Keratinocyte (primary cell): ENCODE measurements around the gene ZFAND5. TPM values are rescaled to one million over a fixed set of nuclear protein-coding genes. Genes with fewer than 3 reads are reported as not detected.

Experiments used
- DNase-seq: peaks from one replicate; pipeline ENCODE4 v3.0.0-alpha.2; 2011; ENCODE audit warnings: low read depth, missing footprints, low spot score
- FAIRE-seq: peaks from 2 replicates; lab custom pipeline; 2011; peaks lifted over from hg19 to GRCh38; lab: Jason Lieb, UNC
- H2AFZ ChIP-seq: 2 replicates; pipeline ENCODE4 v1.6.0; 2012; ENCODE audit warnings: low read length, control low read depth, inconsistent platforms; ENCODE audit not compliant: control insufficient read depth
- H3K27ac ChIP-seq: 2 replicates; pipeline ENCODE4 v1.5.1; 2011; ENCODE audit warnings: low read length; ENCODE audit not compliant: control insufficient read depth, insufficient read depth
- H3K27me3 ChIP-seq: 3 replicates; pipeline ENCODE4 v1.6.0; 2011; ENCODE audit warnings: low read length; ENCODE audit not compliant: control insufficient read depth, insufficient read depth; ENCODE audit errors: extremely low read depth
- H3K36me3 ChIP-seq, 2 experiments: 2 replicates in 1 of 2; 3 replicates in 1 of 2; pipeline ENCODE4 v1.5.1; 2011; ENCODE audit warnings: low read length in 2 of 2, mild to moderate bottlenecking in 1 of 2; ENCODE audit not compliant: control insufficient read depth in 2 of 2, insufficient read depth in 2 of 2; ENCODE audit errors: extremely low read depth in 1 of 2
- H3K4me1 ChIP-seq: 3 replicates; pipeline ENCODE4 v1.5.1; 2011; ENCODE audit warnings: low read length; ENCODE audit not compliant: control insufficient read depth, insufficient read depth; ENCODE audit errors: extremely low read depth
- H3K4me2 ChIP-seq: 3 replicates; pipeline ENCODE4 v1.6.0; 2011; ENCODE audit warnings: low read depth, low read length; ENCODE audit not compliant: control insufficient read depth, insufficient read depth; ENCODE audit errors: extremely low read depth
- H3K4me3 ChIP-seq, 3 experiments: fragments of 200-600 bp in 1 of 3; sonication (generic) in 1 of 3; 2 replicates in 2 of 3; 3 replicates in 1 of 3; pipeline ENCODE4 v1.5.1; 2011 to 2016; ENCODE audit warnings: low read length in 3 of 3, mild to moderate bottlenecking in 3 of 3, control low read depth in 2 of 3, inconsistent platforms in 1 of 3, low read depth in 1 of 3, mixed read lengths in 1 of 3, mixed run types in 1 of 3, moderate library complexity in 1 of 3; ENCODE audit not compliant: control insufficient read depth in 2 of 3, insufficient read depth in 2 of 3; ENCODE audit errors: extremely low read depth in 1 of 3
- H3K79me2 ChIP-seq: 2 replicates; pipeline ENCODE4 v1.6.0; 2012; ENCODE audit warnings: low read length; ENCODE audit not compliant: control insufficient read depth, insufficient read depth
- H3K9ac ChIP-seq: 3 replicates; pipeline ENCODE4 v1.6.0; 2011; ENCODE audit warnings: low read length; ENCODE audit not compliant: control insufficient read depth, insufficient read depth; ENCODE audit errors: extremely low read depth
- H3K9me1 ChIP-seq: 3 replicates; pipeline ENCODE4 v1.6.0; 2011; ENCODE audit warnings: low read length; ENCODE audit not compliant: control insufficient read depth, insufficient read depth; ENCODE audit errors: extremely low read depth
- H3K9me3 ChIP-seq: 2 replicates; pipeline ENCODE4 v1.5.1; 2012; ENCODE audit warnings: low read depth, low read length; ENCODE audit not compliant: control insufficient read depth
- H4K20me1 ChIP-seq: 3 replicates; pipeline ENCODE4 v1.6.0; 2011; ENCODE audit warnings: low read length; ENCODE audit not compliant: control insufficient read depth, insufficient read depth; ENCODE audit errors: extremely low read depth
- CTCF ChIP-seq, 3 experiments: IDR thresholded peaks in 1 of 3; conservative IDR thresholded peaks in 1 of 3; optimal IDR thresholded peaks in 1 of 3; 2 replicates in 2 of 3; 3 replicates in 1 of 3; pipeline versions ENCODE3 to v1.5.1; 2011; ENCODE audit warnings: low read length in 3 of 3, mild to moderate bottlenecking in 3 of 3, moderate library complexity in 2 of 3, control low read depth in 1 of 3, inconsistent platforms in 1 of 3; ENCODE audit not compliant: insufficient read depth in 2 of 3; ENCODE audit errors: extremely low read depth in 1 of 3
- EZH2 ChIP-seq: IDR thresholded peaks from one replicate; pipeline ENCODE4 v1.6.1; 2012; ENCODE audit warnings: inconsistent platforms, mild to moderate bottlenecking, low read length, moderate library complexity
- dilution Hi-C: fragments of 300-500 bp; cut with MboI; formaldehyde crosslinking; loops from one replicate; pipeline ENCODE4 v1.7.0; 2020; ENCODE audit warnings: low sequenced_read_pairs; ENCODE audit not compliant: extremely low pct_ligation_motif_present
- polyA plus RNA-seq, 5 experiments: library from polyadenylated mRNA; depleted of rRNA in 3 of 5; stranded (reverse) in 3 of 5; stranded (forward) in 1 of 5; unstranded in 1 of 5; fragments of >200 nt; gene quantifications; 1 replicate in 1 of 5; 2 replicates in 3 of 5; 3 replicates in 1 of 5; pipeline versions ENCODE4 v1.2.1 to v1.2.3, GENCODE V29; 2011 to 2012; ENCODE audit warnings: missing spikeins in 2 of 5, low read depth in 1 of 5, low replicate concordance in 1 of 5

ZFAND5 gene
- polyA plus RNA-seq, 1 donor (not counting 4 experiments of a cell fraction or from before 2014, with no cell fraction given): 67.9 TPM

GRCh38 chr9:72390907-72391306, 25.9 kb upstream of the ZFAND5 start:
- DNase-seq (no peak), FAIRE-seq (no peak)
- Histone ChIP-seq H3K9me1 (no peaks in the 10 kb centered on the region), H3K4me3 (no peak overlapping the region), H4K20me1 (no peaks in the 10 kb centered on the region), H2AFZ (no peak overlapping the region), H3K4me1 (peaks cover 2% of the 10 kb centered on the region), H3K9me3 (no peaks in the 10 kb centered on the region), H3K27ac (no peak overlapping the region), H3K27me3 (no peaks in the 10 kb centered on the region), H3K9ac (no peak overlapping the region), H3K79me2 (no peaks in the 10 kb centered on the region), H3K36me3 (no peaks in the 10 kb centered on the region), H3K4me2 (no peak overlapping the region)
- dilution Hi-C loops: no loop called here
- TF ChIP-seq EZH2 (no peak), CTCF (optimal IDR thresholded peaks at IDR 0.05 in 1 of 3, IDR thresholded peaks at IDR 0.05 in 1 of 3, conservative IDR thresholded peaks at IDR 0.05 in 1 of 3; ENCODE audit: extremely low read depth in 1 of 3, insufficient read depth in 2 of 3, low read length in 3 of 3) (no peak)

DNA sequence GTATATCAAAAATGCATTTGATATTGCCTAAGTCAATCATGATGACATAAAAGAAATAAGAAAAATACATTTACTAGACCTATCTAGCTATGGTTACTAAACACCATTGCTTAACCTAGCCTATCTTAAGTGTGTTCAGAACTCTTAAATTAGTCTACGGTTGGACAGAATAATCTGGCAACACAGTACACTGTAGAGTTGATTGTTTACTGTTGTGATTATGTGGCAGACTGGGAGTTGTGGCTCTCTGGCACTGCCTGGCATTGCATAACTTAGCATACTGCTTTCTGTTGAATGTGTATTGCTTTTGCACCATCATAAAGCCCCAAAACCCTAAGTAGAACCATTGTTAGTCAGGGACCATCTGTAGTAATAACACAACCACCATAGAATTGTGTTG, 21.2 kb upstream of the ZFAND5 start:
- H3K9ac ChIP-seq: no peak overlapping the region
- H4K20me1 ChIP-seq: no peaks in the 10 kb centered on the region
- H3K27ac ChIP-seq: no peak overlapping the region
- DNase-seq (no peak), FAIRE-seq (no peak)
- no peak overlapping the region for H3K4me2 ChIP-seq
- no peaks in the 10 kb centered on the region for H3K9me3 ChIP-seq
- peaks cover 9% of the 10 kb centered on the region for H3K4me1 ChIP-seq
- no peak overlapping the region for H2AFZ ChIP-seq
- no peaks in the 10 kb centered on the region for H3K79me2 ChIP-seq
- H3K9me1 ChIP-seq: no peaks in the 10 kb centered on the region
- TF ChIP-seq EZH2 (no peak), CTCF (optimal IDR thresholded peaks at IDR 0.05 in 1 of 3, IDR thresholded peaks at IDR 0.05 in 1 of 3, conservative IDR thresholded peaks at IDR 0.05 in 1 of 3; ENCODE audit: extremely low read depth in 1 of 3, insufficient read depth in 2 of 3, low read length in 3 of 3) (no peak)
- no peaks in the 10 kb centered on the region for H3K27me3 ChIP-seq
- no peak overlapping the region for H3K4me3 ChIP-seq
- dilution Hi-C loops: loop anchor here (10.0 kb wide), 1 partner anchor 49 kb away; no protein-coding TSS in a partner anchor
- no peaks in the 10 kb centered on the region for H3K36me3 ChIP-seq
